ENCODE results near the gene NOC2L.
"Not testable (repeated sequence)": the region's sequence is repeated elsewhere in the genome, so short reads cannot be mapped to it uniquely, and the experiment has no call there.

The NOC2L gene

DNA sequence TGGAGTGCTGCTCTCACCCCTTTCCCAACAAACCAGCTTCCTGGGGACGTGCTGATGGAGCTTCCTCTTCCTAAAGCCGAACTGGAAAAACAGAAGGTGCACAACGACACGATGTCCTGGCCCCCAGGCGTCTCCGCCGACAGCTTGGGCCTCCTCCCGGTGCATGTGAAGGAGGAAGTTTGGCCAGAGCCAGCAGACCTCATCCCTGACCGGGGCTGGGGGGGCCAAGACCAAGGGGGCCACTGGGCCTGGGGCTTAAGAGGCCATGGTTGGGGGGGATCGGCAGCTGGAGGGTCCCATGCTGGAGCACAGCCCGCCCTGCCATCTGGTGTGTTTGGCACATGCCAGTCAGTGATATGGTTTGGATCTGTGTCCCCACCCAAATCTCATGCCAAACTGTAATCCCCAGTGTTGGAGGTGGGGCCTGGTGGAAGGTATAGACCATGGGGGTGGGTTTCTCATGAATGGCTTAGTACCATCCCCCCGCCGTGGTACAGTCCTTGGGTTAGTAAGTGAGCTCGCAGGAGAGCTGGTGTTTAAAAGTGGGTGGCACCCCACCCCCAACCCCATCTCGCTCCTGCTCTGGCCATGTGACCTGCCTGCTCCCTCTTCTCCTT is 34.4 kb upstream of the NOC2L start:
- DNase-seq (ENCODE audit: low read depth) = no peak

DNA sequence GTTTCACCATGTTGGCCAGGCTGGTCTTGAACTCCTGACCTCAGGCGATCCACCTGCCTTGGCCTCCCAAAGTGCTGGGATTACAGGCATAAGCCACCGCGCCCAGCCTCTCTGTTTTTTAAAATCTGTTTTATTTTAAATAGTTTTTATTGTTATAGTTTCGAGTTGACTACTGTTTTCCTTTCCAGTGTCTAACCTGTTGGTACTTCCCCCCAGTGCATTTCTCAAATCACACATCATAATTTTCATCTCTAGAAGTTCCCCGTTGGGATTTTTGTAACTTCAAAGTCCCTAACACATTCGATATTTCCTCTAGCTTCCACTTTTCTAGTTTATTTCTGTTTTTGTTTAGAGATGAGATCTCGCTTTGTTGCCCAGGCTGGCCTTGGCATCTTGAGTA is 33.3 kb upstream of the NOC2L start:
- no peak for DNase-seq (ENCODE audit: low read depth)

GRCh38 chr1:991895-992294 is 32.8 kb upstream of the NOC2L start:
- DNase-seq (ENCODE audit: low read depth) = no peak

- DNase-seq (ENCODE audit: low read depth) = not testable (repeated sequence)
Observed at GRCh38 chr1:991275-991674, 32.2 kb upstream of the NOC2L start.

DNA sequence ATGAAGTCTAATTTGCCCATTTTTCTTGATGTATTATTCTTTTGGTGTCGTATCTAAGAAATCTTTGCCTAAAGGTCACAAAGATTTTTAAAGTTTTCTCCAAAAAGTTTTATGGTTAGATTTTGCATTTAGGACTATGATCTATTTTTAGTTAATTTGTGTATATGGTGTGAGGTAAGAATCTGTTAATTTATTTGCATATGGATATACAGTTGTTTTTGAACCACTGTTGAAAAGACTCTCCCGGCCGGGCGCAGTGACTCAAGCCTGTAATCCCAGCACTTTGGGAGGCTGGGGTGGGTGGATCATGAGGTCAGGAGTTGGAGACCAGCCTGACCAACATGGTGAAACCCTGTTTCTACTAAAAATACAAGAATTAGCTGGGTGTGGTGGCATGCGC is 29.0 kb upstream of the NOC2L start:
- not testable (repeated sequence) for DNase-seq (ENCODE audit: low read depth)

DNA sequence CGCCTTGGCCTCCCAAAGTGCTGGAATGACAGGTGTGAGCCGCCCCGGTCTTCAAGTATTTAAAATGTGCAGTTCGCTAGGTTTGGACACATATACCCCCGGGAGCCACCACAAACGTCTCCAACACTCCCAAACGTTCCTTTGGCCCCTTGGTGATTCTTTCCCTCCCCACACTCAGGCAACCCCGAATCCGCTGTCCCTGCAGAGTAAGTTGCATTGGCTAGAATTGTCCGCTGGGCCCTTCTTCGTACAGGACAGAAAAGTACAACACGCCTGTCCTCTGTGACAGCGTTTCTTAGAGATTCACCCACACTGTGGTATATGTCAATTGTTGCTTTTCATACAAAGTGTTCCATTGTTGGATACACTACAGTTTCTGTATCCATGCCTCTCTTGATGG is 26.1 kb upstream of the NOC2L start:
- DNase-seq (ENCODE audit: low read depth) = no peak

DNA sequence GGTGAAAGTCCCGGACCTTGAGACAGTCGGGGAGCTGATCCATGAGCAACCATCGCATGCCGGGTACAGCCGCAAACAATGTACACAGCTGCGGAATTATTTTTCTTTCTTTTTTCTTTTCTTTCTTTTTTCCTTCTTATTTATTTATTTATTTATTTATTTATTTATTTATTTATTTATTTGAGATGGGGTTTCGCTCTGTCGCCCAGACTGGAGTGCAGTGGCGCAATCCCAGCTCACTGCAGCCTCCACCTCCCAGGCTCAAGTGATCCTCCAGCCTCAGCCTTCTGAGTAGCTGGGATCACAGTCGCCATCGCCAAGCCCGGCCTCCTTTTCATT is 25.4 kb upstream of the NOC2L start:
- no peak for DNase-seq (ENCODE audit: low read depth)

- DNase-seq (ENCODE audit: low read depth) = peak; percentile 52
Observed at GRCh38 chr1:983798-984475, 24.9 kb upstream of the NOC2L start.

DNA sequence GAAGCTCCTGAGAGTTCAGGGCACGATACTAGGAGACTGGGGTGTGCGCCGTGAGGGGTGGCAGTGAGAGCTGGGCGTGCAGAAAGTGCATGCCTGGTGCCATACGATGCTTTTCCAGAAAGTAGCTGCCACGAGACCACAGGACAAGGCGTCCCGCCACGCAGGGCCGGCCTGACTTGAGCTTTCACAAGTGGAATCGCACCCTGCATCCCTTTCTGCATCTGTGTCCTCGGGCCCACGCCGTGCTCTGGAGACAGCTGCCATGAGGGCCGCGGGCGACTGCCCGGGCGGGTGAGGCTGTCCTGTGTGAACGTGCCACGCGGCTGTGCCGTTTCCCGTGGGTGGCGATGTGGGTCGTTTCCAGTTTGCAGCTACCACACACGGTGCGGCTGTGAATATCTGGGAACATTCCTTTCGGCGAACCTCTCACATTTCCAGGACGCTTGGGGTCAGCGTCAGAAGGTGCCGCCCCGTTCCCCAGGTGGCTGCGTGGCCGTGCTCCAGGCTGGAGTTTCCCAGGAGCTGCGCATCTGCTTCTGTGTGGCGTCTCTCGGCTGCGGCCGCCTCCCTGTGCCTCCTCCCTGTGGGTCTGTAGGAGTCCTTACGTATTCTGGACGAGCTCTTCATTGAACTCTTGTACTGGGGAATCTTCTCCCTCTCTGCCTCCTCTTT is 23.8 kb upstream of the NOC2L start:
- no peak for DNase-seq (ENCODE audit: low read depth)

GRCh38 chr1:981955-982558 is 23.0 kb upstream of the NOC2L start, which contains the start of gene PERM1:
Gene PERM1, minus strand, starts transcription at chr1:982093. Its CDS starts 1,064 bp downstream, at chr1:981029.
- no peak for DNase-seq (ENCODE audit: low read depth)

GRCh38 chr1:981491-981954 is 22.5 kb upstream of the NOC2L start:
- no peak for DNase-seq (ENCODE audit: low read depth)

DNA sequence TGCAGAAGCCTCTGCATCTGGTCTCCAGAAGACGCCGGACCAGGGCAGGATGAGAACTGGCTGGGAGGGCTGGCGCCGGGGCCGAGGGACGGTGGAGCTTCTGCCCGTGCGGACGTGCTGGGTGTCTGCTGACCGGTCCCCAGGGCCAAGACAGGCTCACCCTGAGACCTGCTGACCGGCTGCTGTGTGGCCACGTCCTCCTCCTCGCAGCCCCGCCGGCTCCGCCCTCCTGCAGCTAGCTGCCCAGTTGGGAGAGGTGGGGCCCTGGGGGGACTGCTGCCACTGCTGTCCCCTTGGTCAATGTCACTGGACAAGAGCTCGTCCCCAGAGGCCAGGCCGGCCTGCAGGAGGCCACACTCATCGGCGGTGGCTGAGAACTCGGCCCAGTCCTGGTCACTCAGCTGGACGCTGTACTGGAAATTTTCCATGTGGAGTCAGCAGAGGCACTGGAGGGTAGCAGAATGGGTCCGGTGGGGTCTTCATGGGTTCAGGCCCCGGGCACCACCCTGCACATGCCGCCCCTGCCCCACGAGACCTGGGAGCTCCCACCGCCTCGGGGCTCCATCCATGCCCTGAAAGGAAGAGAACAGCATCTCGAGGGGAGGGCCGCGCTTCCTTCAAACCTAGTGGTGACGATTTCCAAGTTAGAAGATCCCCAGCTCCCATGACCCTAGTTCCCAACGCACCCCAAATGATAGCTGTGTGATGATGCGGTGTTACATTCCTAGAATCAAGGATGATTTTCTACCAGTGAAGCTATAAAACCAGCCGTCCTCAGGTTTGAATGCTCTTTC is 21.7 kb upstream of the NOC2L start:
- no peak for DNase-seq (ENCODE audit: low read depth)

GRCh38 chr1:980137-980571 is 21.1 kb upstream of the NOC2L start:
- no peak for DNase-seq (ENCODE audit: low read depth)

- DNase-seq (ENCODE audit: low read depth) = no peak
Observed at GRCh38 chr1:979744-980072, 20.7 kb upstream of the NOC2L start.

DNA sequence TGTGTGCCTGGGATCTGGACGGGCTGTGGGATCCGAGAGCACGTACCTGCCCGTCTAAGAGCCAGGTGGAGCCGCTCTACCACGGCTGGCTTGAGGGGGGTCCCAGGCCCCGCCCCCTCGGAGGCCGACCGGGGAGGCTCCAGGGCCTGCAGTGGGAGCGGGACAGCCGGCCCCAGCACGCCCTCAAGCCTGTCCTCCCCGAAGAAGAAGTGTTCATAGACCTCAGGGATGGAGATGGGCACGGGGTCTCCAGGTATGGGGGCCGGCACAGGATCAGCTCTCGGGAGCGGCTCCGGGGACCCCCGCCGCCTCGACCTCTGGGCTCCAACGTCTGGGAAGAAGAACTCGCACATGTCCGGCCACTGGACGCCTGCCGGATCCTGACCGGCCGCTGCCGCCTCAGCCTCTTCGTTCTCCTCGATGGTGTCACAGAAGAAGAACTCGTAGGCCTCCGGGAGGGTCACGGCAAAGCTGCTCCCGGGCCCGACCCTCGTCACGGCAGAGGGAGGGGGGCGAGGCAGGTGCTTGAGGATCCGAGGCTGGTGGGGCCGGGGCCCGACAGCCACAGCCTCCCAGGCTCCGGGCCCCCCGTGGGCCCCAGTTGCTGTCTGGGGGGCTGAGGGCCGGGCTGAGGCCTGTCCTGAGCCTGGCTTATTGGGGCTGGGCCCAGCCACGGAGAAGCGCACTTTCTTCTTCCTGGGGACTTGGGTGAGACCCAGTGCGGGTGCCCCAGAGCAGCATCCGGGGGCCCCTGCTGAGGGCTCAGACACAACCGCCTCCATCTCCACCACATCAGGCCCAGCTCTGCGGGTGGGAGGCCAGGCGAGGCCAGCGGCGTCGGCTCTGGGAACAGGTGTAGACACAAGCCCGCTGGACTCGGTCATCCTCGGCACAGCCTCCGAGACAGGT is 20.0 kb upstream of the NOC2L start:
- DNase-seq (ENCODE audit: low read depth) = no peak

GRCh38 chr1:978069-978834 is 19.2 kb upstream of the NOC2L start:
- no peak for DNase-seq (ENCODE audit: low read depth)

DNA sequence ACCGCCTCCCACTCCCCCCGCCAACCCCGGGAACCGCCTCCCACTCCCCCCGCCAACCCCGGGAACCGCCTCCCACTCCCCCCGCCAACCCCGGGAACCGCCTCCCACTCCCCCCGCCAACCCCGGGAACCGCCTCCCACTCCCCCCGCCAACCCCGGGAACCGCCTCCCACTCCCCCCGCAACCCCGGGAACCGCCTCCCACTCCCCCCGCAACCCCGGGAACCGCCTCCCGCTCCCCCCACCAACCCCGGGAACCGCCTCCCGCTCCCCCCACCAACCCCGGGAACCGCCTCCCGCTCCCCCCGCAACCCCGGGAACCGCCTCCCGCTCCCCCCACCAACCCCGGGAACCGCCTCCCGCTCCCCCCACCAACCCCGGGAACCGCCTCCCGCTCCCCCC is 17.7 kb upstream of the NOC2L start:
- DNase-seq (ENCODE audit: low read depth) = not testable (repeated sequence)

DNA sequence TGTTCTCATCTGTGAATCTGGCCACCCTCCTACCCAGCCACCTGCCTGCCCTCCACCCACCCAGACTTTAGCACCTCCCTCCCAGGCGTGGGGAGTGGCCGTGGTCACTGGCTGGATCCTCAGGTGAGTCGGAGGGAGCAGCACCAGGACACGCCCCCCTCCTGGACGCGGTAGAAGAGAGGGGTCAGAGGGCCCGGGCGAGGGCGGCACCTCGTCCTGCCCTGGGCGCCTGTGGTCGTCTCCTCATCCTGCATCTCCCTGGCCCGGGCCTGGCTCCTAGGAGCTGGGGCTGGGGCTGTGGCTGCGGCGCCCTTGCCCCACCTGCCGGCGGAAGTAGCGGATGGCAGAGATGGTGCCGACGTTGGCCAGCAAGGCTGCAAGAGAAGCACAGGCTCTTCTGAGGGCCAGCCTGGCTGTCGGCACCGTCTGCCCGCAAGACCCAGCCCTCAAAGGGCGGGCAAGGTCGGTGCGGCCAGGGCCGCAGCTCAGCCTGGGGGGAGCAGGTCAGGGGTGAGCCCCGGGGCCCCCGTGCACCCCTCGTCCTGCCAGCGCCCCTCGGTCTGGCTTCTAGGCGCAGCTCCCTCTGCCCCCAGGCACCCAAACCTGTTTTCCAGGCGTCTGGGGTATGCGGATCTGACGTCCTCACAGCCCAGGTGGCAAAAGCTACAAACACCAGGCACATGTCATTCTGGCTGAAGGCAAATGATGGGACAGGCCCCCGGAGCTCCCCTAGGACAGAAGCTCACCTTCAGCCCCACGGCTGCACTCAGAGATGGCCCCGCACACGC is 17.0 kb upstream of the NOC2L start:
- no peak for DNase-seq (ENCODE audit: low read depth)

DNA sequence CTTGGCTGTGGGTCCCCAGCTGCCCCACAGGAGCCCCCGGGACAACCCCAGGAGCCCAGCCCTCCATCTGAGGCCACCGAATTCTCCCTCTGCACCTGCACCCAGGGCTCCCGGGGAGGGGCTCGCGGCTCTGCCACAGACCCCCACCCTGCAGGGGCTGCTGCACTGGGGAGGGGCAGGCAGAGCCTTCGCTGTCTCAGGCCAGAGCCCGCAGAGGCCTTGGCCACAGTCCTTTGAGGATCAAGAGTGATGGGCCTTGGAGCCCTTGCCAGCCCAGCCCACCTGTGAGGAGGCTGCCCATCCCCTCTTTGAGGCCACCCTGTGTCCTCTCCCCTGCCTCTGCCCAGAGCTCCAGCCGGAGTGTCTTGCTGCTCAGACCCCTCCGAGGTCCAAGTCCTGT is 16.3 kb upstream of the NOC2L start:
- DNase-seq (ENCODE audit: low read depth) = no peak
